Cortex of kidney (tissue), 1 donor: ENCODE data around the gene SHISAL1.
"Not testable (repeated sequence)": the region's sequence is repeated elsewhere in the genome, so short reads cannot be mapped to it uniquely, and the experiment has no call there.

Experiments
- DNase-seq: peaks from one replicate; lab custom pipeline; 2025; lab: John Stamatoyannopoulos, UW

SHISAL1 gene

GRCh38 chr22:44302363-44302762 lies 10.4 kb downstream of the SHISAL1 start:
- DNase-seq, result not testable (repeated sequence)

- DNase-seq, result no peak
Observed at GRCh38 chr22:44301039-44301438, 11.7 kb downstream of the SHISAL1 start.

- no peak for DNase-seq
Observed at GRCh38 chr22:44299124-44299523, 13.6 kb downstream of the SHISAL1 start.

- DNase-seq, result no peak
Observed at GRCh38 chr22:44298406-44299091, 14.2 kb downstream of the SHISAL1 start.

- DNase-seq, result no peak
Observed at GRCh38 chr22:44297470-44298061, 15.2 kb downstream of the SHISAL1 start.

GRCh38 chr22:44295406-44295805 lies 17.3 kb downstream of the SHISAL1 start:
- DNase-seq, result no peak

- DNase-seq, result no peak
Observed at GRCh38 chr22:44293876-44294275, 18.9 kb downstream of the SHISAL1 start.

GRCh38 chr22:44293034-44293433 lies 19.7 kb downstream of the SHISAL1 start:
- no peak for DNase-seq

GRCh38 chr22:44292521-44292920 lies 20.2 kb downstream of the SHISAL1 start:
- no peak for DNase-seq

- no peak for DNase-seq
Observed at GRCh38 chr22:44291674-44292360, 20.9 kb downstream of the SHISAL1 start.

GRCh38 chr22:44291265-44291664 lies 21.5 kb downstream of the SHISAL1 start:
- no peak for DNase-seq

- no peak for DNase-seq
Observed at GRCh38 chr22:44289414-44290171, 23.2 kb downstream of the SHISAL1 start.

- DNase-seq, result no peak
Observed at GRCh38 chr22:44288913-44289312, 23.8 kb downstream of the SHISAL1 start.

- no peak for DNase-seq
Observed at GRCh38 chr22:44287741-44288140, 25.0 kb downstream of the SHISAL1 start.

- no peak for DNase-seq
Observed at GRCh38 chr22:44287121-44287693, 25.5 kb downstream of the SHISAL1 start.

GRCh38 chr22:44286646-44287045 lies 26.1 kb downstream of the SHISAL1 start:
- no peak for DNase-seq

- DNase-seq, result no peak
Observed at GRCh38 chr22:44284711-44285110, 28.0 kb downstream of the SHISAL1 start.

GRCh38 chr22:44281768-44282637 lies 30.7 kb downstream of the SHISAL1 start:
- DNase-seq, result no peak

- DNase-seq, result no peak
Observed at GRCh38 chr22:44280665-44281188, 32.0 kb downstream of the SHISAL1 start.

GRCh38 chr22:44279069-44279360 lies 33.7 kb downstream of the SHISAL1 start:
- DNase-seq, result no peak
